ENCODE results near the gene KIAA0040. TPM values are rescaled to one million over a fixed set of nuclear protein-coding genes. Genes with fewer than 3 reads are reported as not detected.
A peak's percentile ranks its signal among the peaks of the same experiment; 100 is the strongest.

KIAA0040 gene
- 3.4 to 3.8 TPM (median 3.7 TPM) in 3 replicates for total RNA-seq

DNA sequence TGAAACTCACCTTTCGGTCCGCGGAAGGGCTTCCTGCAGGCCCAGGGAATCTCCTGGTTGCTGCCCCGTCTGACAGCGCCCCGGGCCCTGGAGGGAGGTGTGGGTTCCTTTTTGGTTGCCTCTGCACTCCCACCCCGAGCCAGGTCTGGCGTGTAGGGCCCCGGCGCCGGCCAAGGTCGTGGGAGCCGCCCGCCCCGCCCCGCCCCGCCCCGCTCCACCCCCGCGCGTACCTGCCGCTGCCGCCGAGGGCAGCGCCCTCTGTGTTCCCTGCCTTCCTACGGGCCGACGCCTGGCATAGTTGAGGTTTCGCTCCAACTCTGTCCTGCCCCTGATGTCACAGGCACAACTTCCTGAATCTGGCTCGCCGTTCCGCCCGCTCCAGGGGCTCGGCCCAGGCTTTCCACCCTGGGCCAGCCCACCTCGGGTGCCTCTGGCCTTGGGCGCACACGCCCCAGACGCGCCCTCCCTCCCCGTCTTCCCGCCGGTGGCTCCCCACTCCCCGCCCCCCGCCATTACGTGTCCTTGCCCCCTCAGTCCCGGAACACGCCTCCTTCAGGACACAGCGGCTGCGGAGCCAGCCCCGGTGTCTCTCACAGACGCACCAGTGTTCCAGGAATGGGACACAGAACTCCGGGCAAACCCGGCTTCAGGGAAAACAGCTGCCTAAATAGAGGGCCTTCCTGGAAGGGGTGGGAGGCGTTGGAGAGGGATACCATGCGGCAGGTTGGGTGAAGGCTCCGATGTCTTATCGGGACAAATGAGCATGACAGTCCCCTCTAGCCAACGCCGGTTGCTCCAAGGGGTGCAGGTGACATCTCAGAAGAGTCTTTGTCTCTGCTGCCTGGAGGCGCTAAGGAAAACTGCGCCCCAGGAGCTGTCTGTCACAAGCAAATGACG, at the start of gene KIAA0040:
KIAA0040 (minus strand) TSS at position 147 of the 897 bp plus-strand sequence. CDS start 31,763 bp downstream, outside the sequence.
- Mint-ChIP-seq H3K27ac (peak within 1 kb of the TSS; percentile 83), H3K4me1 (peaks cover 15% of the 10 kb centered on the region), H3K4me3 (peak within 1 kb of the TSS; percentile 80), H3K36me3 (no peaks in the 10 kb centered on the region), H3K27me3 (ENCODE audit: low read depth) (peaks cover 33% of the 10 kb centered on the region), H3K9me3 (no peaks in the 10 kb centered on the region)
- peak; percentile 32 to 56 for DNase-seq (ENCODE audit: low spot score in 2 of 2, unreplicated experiment in 2 of 2)
- TF ChIP-seq, protein P1, sequence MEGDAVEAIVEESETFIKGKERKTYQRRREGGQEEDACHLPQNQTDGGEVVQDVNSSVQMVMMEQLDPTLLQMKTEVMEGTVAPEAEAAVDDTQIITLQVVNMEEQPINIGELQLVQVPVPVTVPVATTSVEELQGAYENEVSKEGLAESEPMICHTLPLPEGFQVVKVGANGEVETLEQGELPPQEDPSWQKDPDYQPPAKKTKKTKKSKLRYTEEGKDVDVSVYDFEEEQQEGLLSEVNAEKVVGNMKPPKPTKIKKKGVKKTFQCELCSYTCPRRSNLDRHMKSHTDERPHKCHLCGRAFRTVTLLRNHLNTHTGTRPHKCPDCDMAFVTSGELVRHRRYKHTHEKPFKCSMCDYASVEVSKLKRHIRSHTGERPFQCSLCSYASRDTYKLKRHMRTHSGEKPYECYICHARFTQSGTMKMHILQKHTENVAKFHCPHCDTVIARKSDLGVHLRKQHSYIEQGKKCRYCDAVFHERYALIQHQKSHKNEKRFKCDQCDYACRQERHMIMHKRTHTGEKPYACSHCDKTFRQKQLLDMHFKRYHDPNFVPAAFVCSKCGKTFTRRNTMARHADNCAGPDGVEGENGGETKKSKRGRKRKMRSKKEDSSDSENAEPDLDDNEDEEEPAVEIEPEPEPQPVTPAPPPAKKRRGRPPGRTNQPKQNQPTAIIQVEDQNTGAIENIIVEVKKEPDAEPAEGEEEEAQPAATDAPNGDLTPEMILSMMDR (IDR thresholded peaks at IDR 0.05; ENCODE audit: unreplicated experiment), result no peak

DNA sequence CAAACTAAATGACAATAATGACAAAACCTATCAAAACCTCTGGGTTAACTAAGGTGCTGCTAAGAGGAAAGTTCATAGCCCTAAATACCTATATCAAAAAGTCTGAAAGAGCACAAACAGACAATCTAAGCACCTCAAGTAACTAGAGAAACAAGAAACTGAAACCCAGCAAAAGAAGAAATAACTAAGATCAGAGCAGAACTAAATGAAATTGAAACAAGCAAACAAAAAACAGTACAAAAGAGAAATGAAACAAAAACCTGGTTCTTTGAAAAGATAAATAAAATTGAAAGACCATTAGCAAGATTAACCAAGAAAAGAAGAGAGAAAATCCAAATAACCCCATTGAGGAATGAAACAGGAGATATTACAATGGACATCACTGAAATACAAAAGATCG, 44.8 kb upstream of the KIAA0040 start:
- H3K27ac Mint-ChIP-seq, result no peak overlapping the region
- TF ChIP-seq, protein P1 (IDR thresholded peaks at IDR 0.05; ENCODE audit: unreplicated experiment), result no peak
- H3K9me3 Mint-ChIP-seq, result peaks cover 38% of the 10 kb centered on the region
- H3K27me3 Mint-ChIP-seq (ENCODE audit: low read depth), result no peaks in the 10 kb centered on the region
- no peak for DNase-seq (ENCODE audit: low spot score in 2 of 2, unreplicated experiment in 2 of 2)
- H3K36me3 Mint-ChIP-seq, result peaks cover 2% of the 10 kb centered on the region
- no peaks in the 10 kb centered on the region for H3K4me1 Mint-ChIP-seq
- H3K4me3 Mint-ChIP-seq, result no peak overlapping the region

DNA sequence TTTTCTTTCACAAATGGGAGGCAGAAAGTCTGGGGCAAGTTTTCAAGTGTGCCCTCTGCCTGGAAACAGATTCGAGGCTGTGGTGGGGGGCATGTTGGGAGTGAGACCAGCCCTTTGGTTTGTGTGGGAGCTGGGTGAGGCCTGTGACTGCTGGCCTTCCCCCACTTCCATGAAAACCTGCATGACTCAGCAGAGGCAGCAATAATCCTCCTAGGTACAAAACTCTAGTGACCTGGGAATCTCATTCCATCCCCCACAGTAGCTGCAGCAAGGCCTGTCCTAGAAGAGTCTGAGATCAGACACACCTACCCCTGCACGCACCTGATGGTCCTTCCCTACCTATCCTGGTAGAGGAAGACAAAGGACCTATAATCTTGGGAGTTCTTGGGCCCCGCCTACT, 42.1 kb upstream of the KIAA0040 start:
- DNase-seq (ENCODE audit: low spot score in 2 of 2, unreplicated experiment in 2 of 2), result no peak
- TF ChIP-seq, protein P1 (IDR thresholded peaks at IDR 0.05; ENCODE audit: unreplicated experiment), result no peak
- Mint-ChIP-seq H3K4me1 (no peaks in the 10 kb centered on the region), H3K27ac (no peak overlapping the region), H3K27me3 (ENCODE audit: low read depth) (no peaks in the 10 kb centered on the region), H3K36me3 (peaks cover 2% of the 10 kb centered on the region), H3K4me3 (no peak overlapping the region), H3K9me3 (peaks cover 33% of the 10 kb centered on the region)

DNA sequence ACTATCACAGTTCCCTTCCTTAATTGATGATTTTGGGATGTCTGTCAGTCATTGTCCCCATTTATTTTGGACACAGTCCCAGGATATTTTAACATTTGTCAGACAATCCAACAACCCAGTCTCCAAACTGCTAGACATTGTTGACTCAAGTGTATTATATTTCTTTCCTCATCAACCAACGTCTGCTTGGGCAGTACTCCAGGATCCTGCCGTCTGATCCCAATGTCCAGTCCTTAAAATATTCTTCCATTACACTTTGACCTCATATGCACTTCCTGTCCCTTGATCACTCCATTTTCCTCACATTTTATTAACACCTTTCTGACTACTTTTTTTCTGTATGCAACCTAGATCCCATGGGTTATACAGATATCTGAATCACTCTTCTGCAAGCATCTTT, 39.8 kb upstream of the KIAA0040 start:
- DNase-seq (ENCODE audit: low spot score in 2 of 2, unreplicated experiment in 2 of 2), result no peak
- Mint-ChIP-seq H3K4me1 (peaks cover 4% of the 10 kb centered on the region), H3K36me3 (no peaks in the 10 kb centered on the region), H3K27ac (no peak overlapping the region), H3K4me3 (no peak overlapping the region), H3K9me3 (peaks cover 20% of the 10 kb centered on the region), H3K27me3 (ENCODE audit: low read depth) (no peaks in the 10 kb centered on the region)
- TF ChIP-seq, protein P1 (IDR thresholded peaks at IDR 0.05; ENCODE audit: unreplicated experiment), result no peak

DNA sequence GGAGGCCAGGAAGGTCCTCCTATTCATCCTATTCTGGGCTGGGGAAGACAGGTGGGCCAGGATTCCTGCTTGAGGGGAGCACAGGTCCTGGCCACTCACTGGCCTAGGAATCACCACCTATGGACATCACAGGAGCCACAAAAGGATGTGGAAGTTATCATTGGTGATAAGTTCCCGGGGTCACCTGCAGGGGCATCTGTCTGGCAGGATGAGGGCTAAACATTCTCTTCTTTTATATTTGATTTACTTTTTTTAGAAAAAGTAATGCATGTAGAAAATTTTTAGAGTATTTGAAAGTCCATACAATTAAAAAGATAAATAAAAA, 33.2 kb upstream of the KIAA0040 start:
- H3K4me3 Mint-ChIP-seq, result no peak overlapping the region
- DNase-seq (ENCODE audit: low spot score in 2 of 2, unreplicated experiment in 2 of 2), result no peak
- no peaks in the 10 kb centered on the region for H3K27me3 Mint-ChIP-seq (ENCODE audit: low read depth)
- H3K9me3 Mint-ChIP-seq, result no peaks in the 10 kb centered on the region
- no peak overlapping the region for H3K27ac Mint-ChIP-seq
- TF ChIP-seq, protein P1 (IDR thresholded peaks at IDR 0.05; ENCODE audit: unreplicated experiment), result no peak
- H3K36me3 Mint-ChIP-seq, result no peaks in the 10 kb centered on the region
- H3K4me1 Mint-ChIP-seq, result peaks cover 23% of the 10 kb centered on the region
